ENCODE measurements around the gene PTPN20. TPM values are rescaled to one million over a fixed set of nuclear protein-coding genes. Genes with fewer than 3 reads are reported as not detected.

The PTPN20 gene
- total RNA-seq, 3 donors from 2014 or later = 0.64 to 14.8 (median 5.6) TPM

DNA sequence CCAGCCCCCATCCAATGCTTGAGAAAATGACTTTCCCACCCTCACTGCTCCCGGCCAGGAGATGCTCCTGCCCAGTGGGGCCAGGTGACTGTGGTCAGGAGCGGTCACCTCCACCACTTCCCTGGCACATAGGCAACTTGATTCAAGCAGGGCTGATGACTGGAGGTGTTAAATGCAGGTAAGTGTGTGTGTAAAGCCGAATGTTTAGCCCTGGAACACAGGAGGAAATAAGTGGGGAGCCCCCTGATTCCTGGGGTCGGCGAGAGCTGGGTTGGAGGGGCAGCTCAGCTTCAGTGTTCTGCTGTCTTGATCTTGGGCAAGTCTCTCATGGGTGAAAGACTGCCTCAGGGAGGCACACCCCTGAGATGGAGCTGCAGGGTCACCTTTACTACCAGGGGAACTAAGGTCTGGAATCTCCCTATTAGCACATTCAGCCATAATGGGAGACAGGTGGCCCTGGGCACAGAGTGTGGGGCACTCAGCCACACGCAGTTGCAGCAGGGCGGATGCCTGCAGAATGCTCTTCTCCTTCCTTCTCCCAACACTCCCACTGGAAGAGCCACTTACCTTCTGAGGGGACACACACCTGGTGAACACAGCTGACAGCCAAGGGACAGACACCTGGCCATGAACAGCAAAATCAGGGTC lies 124.1 kb downstream of the PTPN20 start:
- no peak overlapping the region for H3K27ac ChIP-seq
- no peak for DNase-seq (ENCODE audit: low spot score in 2 of 2)

DNA sequence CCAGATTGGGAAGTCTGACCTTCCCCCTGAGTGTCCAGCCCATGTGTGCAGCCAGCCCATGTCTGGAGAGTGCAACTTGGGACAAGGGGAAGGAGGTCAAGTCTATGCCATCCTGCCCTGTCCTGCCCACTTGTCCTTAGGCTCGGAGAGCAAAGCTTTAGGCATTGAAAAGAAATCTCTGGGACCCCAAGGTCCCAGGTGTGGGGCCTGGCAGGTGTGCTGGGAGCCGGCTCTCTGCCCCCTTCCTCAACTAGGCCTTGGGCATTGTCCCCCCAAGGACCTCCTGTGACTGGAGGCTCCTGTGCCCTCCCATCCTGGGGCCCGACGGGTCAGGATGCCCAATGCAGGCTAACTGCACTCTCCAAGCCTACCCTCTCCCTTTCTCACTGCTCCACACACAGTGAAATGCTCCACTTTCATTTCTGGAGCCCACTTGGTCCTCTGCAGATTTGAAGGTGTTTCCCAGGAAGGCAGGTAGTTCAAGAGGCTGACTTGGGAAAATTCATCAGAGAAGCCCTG lies 124.7 kb downstream of the PTPN20 start:
- H3K4me3 ChIP-seq = no peak overlapping the region
- TF ChIP-seq POLR2A (IDR thresholded peaks at IDR 0.05) (no peak), POLR2AphosphoS5 (IDR thresholded peaks at IDR 0.05) (no peak)
- TF ChIP-seq, protein P1, sequence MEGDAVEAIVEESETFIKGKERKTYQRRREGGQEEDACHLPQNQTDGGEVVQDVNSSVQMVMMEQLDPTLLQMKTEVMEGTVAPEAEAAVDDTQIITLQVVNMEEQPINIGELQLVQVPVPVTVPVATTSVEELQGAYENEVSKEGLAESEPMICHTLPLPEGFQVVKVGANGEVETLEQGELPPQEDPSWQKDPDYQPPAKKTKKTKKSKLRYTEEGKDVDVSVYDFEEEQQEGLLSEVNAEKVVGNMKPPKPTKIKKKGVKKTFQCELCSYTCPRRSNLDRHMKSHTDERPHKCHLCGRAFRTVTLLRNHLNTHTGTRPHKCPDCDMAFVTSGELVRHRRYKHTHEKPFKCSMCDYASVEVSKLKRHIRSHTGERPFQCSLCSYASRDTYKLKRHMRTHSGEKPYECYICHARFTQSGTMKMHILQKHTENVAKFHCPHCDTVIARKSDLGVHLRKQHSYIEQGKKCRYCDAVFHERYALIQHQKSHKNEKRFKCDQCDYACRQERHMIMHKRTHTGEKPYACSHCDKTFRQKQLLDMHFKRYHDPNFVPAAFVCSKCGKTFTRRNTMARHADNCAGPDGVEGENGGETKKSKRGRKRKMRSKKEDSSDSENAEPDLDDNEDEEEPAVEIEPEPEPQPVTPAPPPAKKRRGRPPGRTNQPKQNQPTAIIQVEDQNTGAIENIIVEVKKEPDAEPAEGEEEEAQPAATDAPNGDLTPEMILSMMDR (IDR thresholded peaks at IDR 0.05) = no peak
- intact Hi-C loops (cut with DNase I; ENCODE audit: low total_unique reads) = no loop called here
- H3K27me3 ChIP-seq = no peaks in the 10 kb centered on the region
- no peak for DNase-seq (ENCODE audit: low spot score in 2 of 2)
- H3K9me3 ChIP-seq = no peaks in the 10 kb centered on the region
- no peaks in the 10 kb centered on the region for H3K36me3 ChIP-seq
- no peak overlapping the region for H3K27ac ChIP-seq
- H3K4me1 ChIP-seq = no peaks in the 10 kb centered on the region

More for the DNA sequence above, 124.1 kb downstream of the PTPN20 start:
- TF ChIP-seq POLR2A (IDR thresholded peaks at IDR 0.05) = no peak
- TF ChIP-seq, protein P1 (IDR thresholded peaks at IDR 0.05) = no peak
- no peak for TF ChIP-seq POLR2AphosphoS5 (IDR thresholded peaks at IDR 0.05)
- no peak overlapping the region for H3K4me3 ChIP-seq
- H3K9me3 ChIP-seq = no peaks in the 10 kb centered on the region
- H3K36me3 ChIP-seq = no peaks in the 10 kb centered on the region
- intact Hi-C loops (cut with DNase I; ENCODE audit: low total_unique reads) = no loop called here
- H3K4me1 ChIP-seq = no peaks in the 10 kb centered on the region
- no peaks in the 10 kb centered on the region for H3K27me3 ChIP-seq

DNA sequence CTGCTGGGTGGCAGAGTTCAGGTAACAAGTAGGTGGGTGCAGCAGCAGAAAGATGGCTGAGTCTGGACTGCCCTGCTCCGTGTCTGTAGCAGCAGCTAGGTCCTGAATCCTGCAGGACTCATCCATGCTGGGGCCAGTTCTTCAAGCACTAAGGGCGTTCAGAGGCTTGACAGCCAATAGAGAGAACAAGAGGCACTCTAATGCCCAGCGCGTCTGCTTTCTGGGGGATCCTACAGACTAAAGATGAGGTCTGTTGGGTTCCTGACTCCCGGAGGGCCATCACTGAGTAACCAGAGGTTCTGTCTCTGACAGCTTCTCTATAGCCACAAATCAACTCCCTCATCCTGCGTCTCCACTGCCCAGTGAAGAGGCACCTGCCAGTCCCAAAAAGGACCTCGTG lies 125.5 kb downstream of the PTPN20 start:
- H3K27ac ChIP-seq = no peak overlapping the region
- no peak for TF ChIP-seq POLR2AphosphoS5 (IDR thresholded peaks at IDR 0.05)
- TF ChIP-seq, protein P1 (IDR thresholded peaks at IDR 0.05) = no peak
- no peaks in the 10 kb centered on the region for H3K36me3 ChIP-seq
- H3K9me3 ChIP-seq = no peaks in the 10 kb centered on the region
- H3K27me3 ChIP-seq = no peaks in the 10 kb centered on the region
- no peaks in the 10 kb centered on the region for H3K4me1 ChIP-seq
- no peak for DNase-seq (ENCODE audit: low spot score in 2 of 2)
- H3K4me3 ChIP-seq = no peak overlapping the region
- intact Hi-C loops (cut with DNase I; ENCODE audit: low total_unique reads) = no loop called here

DNA sequence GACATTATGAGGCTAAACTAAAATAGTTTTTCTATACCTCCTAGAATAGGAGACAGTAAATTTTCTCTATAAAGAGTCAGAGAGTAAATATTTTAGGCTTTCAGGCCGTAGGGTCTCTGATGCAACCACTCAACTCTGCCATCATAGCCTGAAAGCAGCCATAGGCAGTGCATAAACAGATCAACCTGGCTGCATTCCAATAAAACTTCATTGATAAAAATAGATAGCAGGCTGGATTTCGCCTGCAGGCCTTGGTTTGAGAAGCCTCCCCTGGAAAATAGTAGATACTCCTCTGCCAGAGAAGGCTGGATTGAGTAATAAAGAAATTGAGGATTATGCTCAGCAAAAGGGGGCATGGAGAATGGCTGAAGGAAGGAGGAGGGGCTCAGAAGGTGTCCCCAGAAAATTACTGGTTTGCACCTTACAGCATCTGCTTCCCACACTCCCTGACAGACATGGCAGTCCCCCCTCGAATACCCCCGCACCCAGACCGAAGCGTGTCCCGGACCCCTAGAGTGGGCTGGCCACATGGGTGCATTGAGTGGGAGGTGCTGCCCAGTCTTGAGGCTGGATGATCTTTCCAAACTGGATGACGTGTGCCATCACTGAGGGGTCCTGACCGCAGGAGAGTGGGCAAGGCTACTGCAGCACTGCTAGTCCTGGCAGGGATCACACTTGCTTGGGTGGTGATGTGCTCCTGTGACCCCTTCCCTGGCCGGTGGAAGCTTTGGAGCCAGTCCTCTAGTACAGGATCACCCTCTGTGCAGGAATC lies 126.6 kb downstream of the PTPN20 start:
- Histone ChIP-seq H3K4me1 (no peaks in the 10 kb centered on the region), H3K27ac (no peak overlapping the region), H3K4me3 (no peak overlapping the region), H3K27me3 (no peaks in the 10 kb centered on the region), H3K36me3 (no peaks in the 10 kb centered on the region), H3K9me3 (no peaks in the 10 kb centered on the region)
- TF ChIP-seq POLR2A (IDR thresholded peaks at IDR 0.05) (no peak), POLR2AphosphoS5 (IDR thresholded peaks at IDR 0.05) (no peak)
- TF ChIP-seq, protein P1 (IDR thresholded peaks at IDR 0.05) = no peak
- no peak for DNase-seq (ENCODE audit: low spot score in 2 of 2)
- intact Hi-C loops (cut with DNase I; ENCODE audit: low total_unique reads) = no loop called here
